K562 (cell line): ENCODE measurements around the gene SLC35G4. TPM values are rescaled to one million over a fixed set of nuclear protein-coding genes. Genes with fewer than 3 reads are reported as not detected.

ENCODE experiments used
- ATAC-seq: fragments of 200-7000 bp; cut with Tn5 transposase; 3 replicates; pipeline ENCODE4 v1.9.1; 2020; ENCODE audit warnings: moderate library complexity
- BruUV-seq: library from RNA; stranded (reverse); fragments of 400-500 nt; replicated peaks from 2 replicates; lab custom pipeline; 2021; lab: Mats Ljungman, UMichigan
- CTCF ChIA-PET: fragments of 300-600 bp; formaldehyde crosslinking; extraction: SDS; loops from one replicate; lab custom pipeline; 2021; ENCODE audit warnings: low intra/inter-chr PET ratio; lab: Yijun Ruan, JAX
- POLR2A ChIA-PET: fragments of 300-600, 350-650 bp; sonication (Branson Sonifier 250); formaldehyde crosslinking; extraction: SDS; loops from one replicate; lab custom pipeline; 2021; ENCODE audit warnings: antibody characterized with exemption, inconsistent platforms; lab: Yijun Ruan, JAX
- DNase-seq, 4 experiments: peaks; one replicate each; pipeline versions ENCODE4 v3.0.0 to v3.0.0-alpha.2; 2011 to 2018; ENCODE audit warnings: low spot score in 3 of 4, mixed read lengths in 3 of 4; ENCODE audit errors: extremely low read depth in 1 of 4
- FAIRE-seq: peaks from 2 replicates; lab custom pipeline; 2011; peaks lifted over from hg19 to GRCh38; lab: Jason Lieb, UNC
- H2AFZ ChIP-seq: 2 replicates; pipeline ENCODE4 v1.6.0; 2011; ENCODE audit warnings: low read depth, low read length, control low read depth, inconsistent platforms
- H3K27ac ChIP-seq: fragments of 200-600 bp; 3 replicates; pipeline ENCODE4 v1.8.0; 2011; ENCODE audit warnings: low read depth, mild to moderate bottlenecking, control low read depth, inconsistent platforms, low read length, moderate library complexity, mixed read lengths; ENCODE audit errors: extremely low read depth
- H3K27me3 ChIP-seq, 2 experiments: fragments of 300-600 bp in 1 of 2; 2 replicates in 1 of 2; 3 replicates in 1 of 2; pipeline versions ENCODE4 v1.6.0 to v1.8.0; 2011; ENCODE audit warnings: inconsistent platforms in 2 of 2, low read length in 2 of 2, mild to moderate bottlenecking in 1 of 2, mixed read lengths in 1 of 2, moderate library complexity in 1 of 2; ENCODE audit not compliant: control insufficient read depth in 2 of 2, insufficient read depth in 2 of 2
- H3K36me3 ChIP-seq: fragments of 300-600 bp; 3 replicates; pipeline ENCODE4 v1.8.0; 2011; ENCODE audit warnings: mild to moderate bottlenecking, low read length, inconsistent platforms; ENCODE audit not compliant: control insufficient read depth, insufficient read depth
- H3K4me1 ChIP-seq, 2 experiments: fragments of 200-600 bp in 1 of 2; replicated peaks in 1 of 2; 2 replicates in 1 of 2; 3 replicates in 1 of 2; pipeline versions ENCODE4 v1.5.1 to v1.8.0; 2011; ENCODE audit warnings: inconsistent platforms in 2 of 2, low read length in 2 of 2, mild to moderate bottlenecking in 1 of 2, mixed read lengths in 1 of 2, moderate library complexity in 1 of 2; ENCODE audit not compliant: control insufficient read depth in 2 of 2, insufficient read depth in 2 of 2
- H3K4me2 ChIP-seq: 2 replicates; pipeline ENCODE4 v1.6.1; 2011; ENCODE audit warnings: low read length, control low read depth, inconsistent platforms, mixed read lengths; ENCODE audit not compliant: insufficient read depth
- H3K4me3 ChIP-seq: fragments of 200-600 bp; sonication (generic), shearing (Covaris generic); 2 replicates; pipeline ENCODE4 v1.5.1; 2016; ENCODE audit warnings: control low read depth, inconsistent platforms
- H3K79me2 ChIP-seq: fragments of 200-600 bp; 3 replicates; pipeline ENCODE4 v1.8.0; 2011; ENCODE audit warnings: low read length, inconsistent platforms; ENCODE audit not compliant: control insufficient read depth, insufficient read depth
- H3K9ac ChIP-seq, 2 experiments: 2 replicates each; pipeline versions ENCODE4 v1.6.0 to v1.6.1; 2011; ENCODE audit warnings: low read depth in 2 of 2, low read length in 2 of 2, control low read depth in 1 of 2, inconsistent platforms in 1 of 2, mild to moderate bottlenecking in 1 of 2, mixed read lengths in 1 of 2; ENCODE audit not compliant: insufficient read depth in 1 of 2
- H3K9me1 ChIP-seq: one replicate; pipeline ENCODE4 v1.6.0; 2011; ENCODE audit warnings: inconsistent platforms, mild to moderate bottlenecking, low read length, moderate library complexity; ENCODE audit not compliant: control insufficient read depth, insufficient read depth
- H3K9me3 ChIP-seq: replicated peaks from 2 replicates; pipeline ENCODE4 v1.5.1; 2011; ENCODE audit warnings: low read depth, low read length, inconsistent platforms; ENCODE audit not compliant: control insufficient read depth, insufficient read depth
- H4K20me1 ChIP-seq: replicated peaks from 2 replicates; pipeline ENCODE4 v1.6.1; 2011; ENCODE audit warnings: low read length, inconsistent platforms, mixed read lengths; ENCODE audit not compliant: control insufficient read depth, insufficient read depth
- ARID2 ChIP-seq: fragments of 450-650 bp; IDR thresholded peaks from 2 replicates; pipeline ENCODE4 v1.6.1; 2017; ENCODE audit warnings: antibody characterized with exemption, mild to moderate bottlenecking
- ATF3 ChIP-seq, 2 experiments: fragments of 450-650 bp in 1 of 2; sonication (generic) in 1 of 2; formaldehyde crosslinking in 1 of 2; IDR thresholded peaks in 1 of 2; conservative IDR thresholded peaks in 1 of 2; 2 replicates each; pipeline versions ENCODE4 v1.6.1 to v1.8.1; 2016 to 2023; ENCODE audit warnings: mild to moderate bottlenecking in 2 of 2, moderate library complexity in 2 of 2, inconsistent platforms in 1 of 2, missing genetic modification reagents in 1 of 2
- CTCF ChIP-seq, 3 experiments: IDR thresholded peaks in 2 of 3; conservative IDR thresholded peaks in 1 of 3; 2 replicates each; pipeline ENCODE4 v1.5.1; 2011 to 2012; ENCODE audit warnings: low read length in 3 of 3, mild to moderate bottlenecking in 3 of 3, control low read depth in 2 of 3, improper control_type of control experiment in 1 of 3, inconsistent platforms in 1 of 3, low read depth in 1 of 3, mixed read lengths in 1 of 3, moderate library complexity in 1 of 3; ENCODE audit not compliant: insufficient read depth in 2 of 3
- DEAF1 ChIP-seq: fragments of 450-650 bp; formaldehyde crosslinking; IDR thresholded peaks from 2 replicates; pipeline ENCODE4 v1.4.0; 2020; ENCODE audit warnings: mild to moderate bottlenecking, moderate library complexity
- NCOA4 ChIP-seq: fragments of 450-650 bp; IDR thresholded peaks from 2 replicates; pipeline ENCODE4 v1.6.1; 2018; ENCODE audit warnings: mild to moderate bottlenecking; ENCODE audit not compliant: partially characterized antibody
- PCBP1 ChIP-seq: fragments of 200-400 bp; formaldehyde crosslinking; IDR thresholded peaks from 2 replicates; pipeline ENCODE4 v1.6.1; 2018; ENCODE audit warnings: mild to moderate bottlenecking, low read depth, low read length; ENCODE audit not compliant: poor library complexity, severe bottlenecking
- RAD21 ChIP-seq, 2 experiments: fragments of 250-450 bp in 1 of 2; fragments of 450-650 bp in 1 of 2; sonication (Bioruptor Pico) in 1 of 2; formaldehyde crosslinking in 1 of 2; IDR thresholded peaks in 1 of 2; conservative IDR thresholded peaks in 1 of 2; 2 replicates each; pipeline versions ENCODE4 v1.4.0 to v1.8.0; 2020 to 2022; ENCODE audit warnings: mild to moderate bottlenecking in 2 of 2, moderate library complexity in 1 of 2
- SNRNP70 ChIP-seq: fragments of 200-400 bp; formaldehyde crosslinking; optimal IDR thresholded peaks from 2 replicates; pipeline ENCODE3; 2017; ENCODE audit warnings: low read depth, low read length
- STAG1 ChIP-seq: sonication (generic); formaldehyde crosslinking; IDR thresholded peaks from 2 replicates; pipeline ENCODE4 v1.5.0; 2020; ENCODE audit warnings: missing genetic modification reagents, borderline replicate concordance
- ZBTB33 ChIP-seq: sonication (generic); formaldehyde crosslinking; IDR thresholded peaks from 2 replicates; pipeline ENCODE4 v1.8.1; 2023; ENCODE audit warnings: mild to moderate bottlenecking, missing genetic modification reagents
- ZNF354B ChIP-seq: fragments of 250-450 bp; sonication (Bioruptor Pico); IDR thresholded peaks from 2 replicates; pipeline ENCODE4 v1.4.0; 2020
- WGBS: fragments of 100-300 bp; shearing (Covaris generic); methylation state at CpG from one replicate; pipeline ENCODE4 v1.1.6; 2016; ENCODE audit warnings: low coverage, mixed read lengths; ENCODE audit not compliant: insufficient coverage; ENCODE audit errors: missing lambda C conversion rate; 5-methylcytosine and 5-hydroxymethylcytosine counted together
- in situ Hi-C: fragments of 300-500 bp; cut with MboI; formaldehyde crosslinking; loops from 4 replicates; pipeline ENCODE4 v1.15.0; 2018; ENCODE audit warnings: inconsistent platforms, mixed read lengths
- intact Hi-C: fragments of 100-400 bp; cut with micrococcal nuclease; formaldehyde crosslinking; loops from 2 replicates; pipeline ENCODE4 v1.14.2; 2022
- polyA plus RNA-seq, 8 experiments: library from polyadenylated mRNA; depleted of rRNA in 4 of 8; stranded (reverse) in 5 of 8; unstranded in 3 of 8; fragments of >200 nt; fragmentation: Nextera tagmentation in 2 of 8; fragmentation: Illumina TruSeq in 1 of 8; extraction: Ambion mirVana in 2 of 8; extraction: Trizol in 1 of 8; gene quantifications; 2 replicates each; pipeline versions ENCODE4 v1.2.1 to v1.2.3, GENCODE V29; 2011 to 2014; ENCODE audit warnings: inconsistent platforms in 1 of 8, missing spikeins in 1 of 8
- total RNA-seq, 7 experiments: library from RNA; depleted of rRNA in 6 of 7; stranded (reverse); fragments of >200 nt in 6 of 7; fragmentation: Illumina TruSeq in 2 of 7; extraction: Trizol in 2 of 7; gene quantifications; 2 replicates each; pipeline versions ENCODE4 v1.2.1 to v1.2.3, GENCODE V29; 2011 to 2021; ENCODE audit warnings: low replicate concordance in 1 of 7

The SLC35G4 gene
- total and polyA plus RNA-seq, 9 of the 15 experiments (the other 6 are each of a cell fraction or from before 2014, with no cell fraction given): not detected

- CTCF ChIA-PET: interaction anchor here (1.4 to 2.1 kb wide), 3 partner anchors 87 to 592 kb away, joined by 3 to 12 read pairs (median 7); no protein-coding TSS in a partner anchor
- Histone ChIP-seq H3K9me3 (no peaks in the 10 kb centered on the region), H4K20me1 (0 out of 2 replicates have a peak, but pooled peaks cover 3% of the 10 kb centered on the region), H3K9me1 (no peaks in the 10 kb centered on the region), H3K27me3 (peaks cover 11 to 41% of the 10 kb centered on the region in 2 experiments; a peak in 3 of 5 replicates), H3K4me3 (no peak overlapping the region), H2AFZ (0 out of 2 replicates have a peak overlapping the region, but pooled peaks have one; percentile 2), H3K79me2 (no peaks in the 10 kb centered on the region), H3K4me1 (no peaks in the 10 kb centered on the region), H3K36me3 (no peaks in the 10 kb centered on the region), H3K9ac (no peak overlapping the region), H3K4me2 (no peak overlapping the region), H3K27ac (no peak overlapping the region)
- no TSS peak for BruUV-seq
- intact Hi-C loops: loop anchor here (5.0 to 10.0 kb wide), 5 partner anchors 72 to 380 kb away; no protein-coding TSS in a partner anchor
- ATAC-seq: peak; percentile 91
- in situ Hi-C loops: loop anchor here (5.0 to 10.0 kb wide), 3 partner anchors 77 to 590 kb away; no protein-coding TSS in a partner anchor
- peak; percentile 58 to 75 (median 70) for DNase-seq
- POLR2A ChIA-PET: interaction anchor here (0.6 kb wide), 1 partner anchor 497 kb away, joined by 3 read pairs; no protein-coding TSS in a partner anchor
- WGBS: 1% methylated on average over 32 of the region's 32 CpGs
- FAIRE-seq: peak; percentile 77
- peak; percentile 77 to 87 (median 80) for TF ChIP-seq CTCF (IDR thresholded peaks at IDR 0.05 in 2 of 3, conservative IDR thresholded peaks at IDR 0.05 in 1 of 3; ENCODE audit: insufficient read depth in 2 of 3, low read depth in 1 of 3, low read length in 3 of 3)
- TF ChIP-seq PCBP1: no peak
- TF ChIP-seq NCOA4: no peak
- peak; percentile 54 to 80 for TF ChIP-seq RAD21 (CRISPR knock-in tag; conservative IDR thresholded peaks at IDR 0.05 in 1 of 2, IDR thresholded peaks at IDR 0.05 in 1 of 2)
- no peak for TF ChIP-seq ZBTB33 (CRISPR knock-in tag)
- TF ChIP-seq SNRNP70: no peak
- no peak for TF ChIP-seq ATF3 (IDR thresholded peaks at IDR 0.05)
- TF ChIP-seq ATF3 (CRISPR knock-in tag; conservative IDR thresholded peaks at IDR 0.05): no peak
- TF ChIP-seq ARID2: 0 out of 2 replicates have a peak, but pooled peaks have one; percentile 18
- TF ChIP-seq ZNF354B (CRISPR knock-in tag): no peak
- peak; percentile 78; the same call in 1 of the 2 replicates for TF ChIP-seq STAG1 (CRISPR knock-in tag)
- TF ChIP-seq DEAF1 (CRISPR knock-in tag): 0 out of 2 replicates have a peak, but pooled peaks have one; percentile 9
These were observed 45.6 kb downstream of the SLC35G4 start for GRCh38 chr18:11654736-11655605.
